Measurements from ENCODE around the gene NRSN2.

GRCh38 chr20:313402-313801 lies 33.5 kb upstream of the NRSN2 start:
- no peak for TF ChIP-seq CTCF (IDR thresholded peaks at IDR 0.05; ENCODE audit: insufficient read depth, low read length)
- no peak for TF ChIP-seq POLR2AphosphoS5 (IDR thresholded peaks at IDR 0.05; ENCODE audit: low read depth)
